ENCODE results near the gene RASIP1.

- TF ChIP-seq FOXA1 (IDR thresholded peaks at IDR 0.05) (no peak), SP1 (IDR thresholded peaks at IDR 0.05) (no peak)
Observed at GRCh38 chr19:48703316-48703715, 37.1 kb downstream of the RASIP1 start.

Measured in HEK293T (cell line).